Tibial nerve (tissue), 3 donors: ENCODE data around the gene EIF2S3.

Experiments used
- CTCF ChIP-seq, 5 experiments: fragments of 200-600 bp in 3 of 5; fragments of 450-650 bp in 2 of 5; sonication (generic) in 3 of 5; IDR thresholded peaks; one replicate each; pipeline ENCODE4 v1.5.1; 2016 to 2019; ENCODE audit warnings: antibody characterized with exemption in 5 of 5, mild to moderate bottlenecking in 3 of 5, moderate library complexity in 2 of 5
- POLR2A ChIP-seq, 2 donors: fragments of 450-650 bp; IDR thresholded peaks; one replicate each; pipeline ENCODE4 v1.6.1; 2017; ENCODE audit warnings: antibody characterized with exemption in 2 of 2, mild to moderate bottlenecking in 2 of 2, moderate library complexity in 2 of 2

- TF ChIP-seq CTCF (IDR thresholded peaks at IDR 0.05), result no peak
- TF ChIP-seq POLR2A (IDR thresholded peaks at IDR 0.05), result no peak
Observed at GRCh38 chrX:24018809-24019208, 35.9 kb upstream of the EIF2S3 start.
